ENCODE data around the gene UBA7. TPM values are rescaled to one million over a fixed set of nuclear protein-coding genes. Genes with fewer than 3 reads are reported as not detected.

Gene UBA7
- total RNA-seq, 1 experiment from 2014 or later, result 0.85 TPM

GRCh38 chr3:49793486-49794085, 20.2 kb downstream of the UBA7 start:
- WGBS (ENCODE audit: extremely low coverage, insufficient read length, low lambda C conversion rate), result no CpG with 5 or more reads among the region's 13 CpGs
- Histone ChIP-seq H3K79me2 (ENCODE audit: insufficient read depth, low read length) (no peaks in the 10 kb centered on the region), H3T11ph (ENCODE audit: low read length) (no peak overlapping the region)

More at GRCh38 chr3:49793486-49794085, 20.2 kb downstream of the UBA7 start:
- H3K4ac ChIP-seq (ENCODE audit: low read depth, low read length), result no peak overlapping the region
- no peaks in the 10 kb centered on the region for H3K36me3 Mint-ChIP-seq (ENCODE audit: insufficient read depth in 1 of 3, low read depth in 3 of 3)
- no peak overlapping the region for H2BK120ac ChIP-seq (ENCODE audit: low read depth, low read length, poor library complexity, severe bottlenecking)
- no peak overlapping the region for H3K9ac ChIP-seq (ENCODE audit: extremely low read depth, insufficient read length, low read length)
- H3K27ac Mint-ChIP-seq, result no peak overlapping the region
- H3K27ac ChIP-seq (ENCODE audit: insufficient read length, low read depth, low read length), result no peak overlapping the region
- H2AFZ ChIP-seq (ENCODE audit: low read length), result no peak overlapping the region
- H3K56ac ChIP-seq (ENCODE audit: insufficient read length, low read depth, low read length), result no peak overlapping the region
- H3K9me3 ChIP-seq (ENCODE audit: control insufficient read depth, low read depth, low read length), result no peaks in the 10 kb centered on the region
- H2BK20ac ChIP-seq (ENCODE audit: low read depth, low read length, poor library complexity, severe bottlenecking), result no peak overlapping the region
- H4K91ac ChIP-seq (ENCODE audit: insufficient read length, low read depth, low read length), result no peak overlapping the region
- no peaks in the 10 kb centered on the region for H3K9me3 Mint-ChIP-seq
- H3K4me3 Mint-ChIP-seq, result no peak overlapping the region
- H2BK12ac ChIP-seq (ENCODE audit: insufficient read length, low read depth, low read length), result no peak overlapping the region
- H2BK5ac ChIP-seq (ENCODE audit: insufficient read length, low read length), result no peak overlapping the region
- H4K8ac ChIP-seq (replicated peaks; ENCODE audit: insufficient read length, low read depth, low read length), result no peak overlapping the region
- H4K20me1 ChIP-seq (ENCODE audit: control insufficient read depth, insufficient read depth, insufficient read length), result no peaks in the 10 kb centered on the region
- no peaks in the 10 kb centered on the region for H3K23me2 ChIP-seq (ENCODE audit: insufficient read length, low read depth, low read length, poor library complexity, severe bottlenecking)
- H3K4me2 ChIP-seq (ENCODE audit: insufficient read depth, insufficient read length, low read length), result no peak overlapping the region
- H4K5ac ChIP-seq (ENCODE audit: insufficient read length, low read depth, low read length), result no peak overlapping the region
- H3K23ac ChIP-seq (ENCODE audit: insufficient read length, low read depth, low read length), result no peak overlapping the region
- H3K4me1 Mint-ChIP-seq, result peaks cover 3 to 13% of the 10 kb centered on the region in 2 experiments; a peak in 3 of 4 replicates
- H3K14ac ChIP-seq (ENCODE audit: insufficient read depth, low read length), result no peak overlapping the region
- no peaks in the 10 kb centered on the region; the same call in none of the 2 replicates for H3K27me3 ChIP-seq (ENCODE audit: insufficient read depth, low read length)
- H3K4me1 ChIP-seq (ENCODE audit: insufficient read depth, low read length), result no peaks in the 10 kb centered on the region
- no peak overlapping the region for H3K18ac ChIP-seq (ENCODE audit: insufficient read length, low read depth, low read length)
- no peak overlapping the region for H2BK15ac ChIP-seq (ENCODE audit: low read depth, low read length)
- TF ChIP-seq CTCF (conservative IDR thresholded peaks at IDR 0.05), result no peak
- H3K79me1 ChIP-seq (ENCODE audit: insufficient read depth, low read depth, low read length, poor library complexity, severe bottlenecking), result no peaks in the 10 kb centered on the region
- DNase-seq, result no peak
- H2AK5ac ChIP-seq (ENCODE audit: insufficient read length, low read length), result no peak overlapping the region
- H3K27me3 Mint-ChIP-seq (ENCODE audit: low read depth), result peaks cover 8% of the 10 kb centered on the region

All from H9 (cell line).